ENCODE measurements around the gene LRRTM4. TPM values are rescaled to one million over a fixed set of nuclear protein-coding genes. Genes with fewer than 3 reads are reported as not detected.
"Not testable (repeated sequence)": the region's sequence is repeated elsewhere in the genome, so short reads cannot be mapped to it uniquely, and the experiment has no call there.

Gene LRRTM4
- total and polyA plus RNA-seq, 2 donors (not counting 1 experiment from before 2014, with no cell fraction given), result 0.05 TPM; not detected in 1

DNA sequence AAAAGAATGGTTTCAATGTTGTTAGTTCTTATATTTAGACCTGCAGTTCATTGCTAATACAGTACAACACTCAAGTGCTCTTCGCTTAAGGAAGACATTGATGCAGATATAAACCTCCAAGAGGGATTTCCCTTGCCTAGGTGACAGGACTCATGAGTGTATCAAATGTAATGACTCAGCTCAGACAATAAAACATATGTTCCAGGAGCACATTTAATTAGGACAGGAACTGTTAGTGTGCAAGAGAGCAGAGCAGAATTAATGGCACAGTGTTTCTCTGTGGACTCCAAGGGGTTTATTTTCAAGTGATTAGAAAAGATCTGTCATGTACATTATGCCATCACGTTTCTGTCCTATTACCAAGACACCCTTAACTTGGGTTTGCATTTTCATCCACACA is 375.0 kb downstream of the LRRTM4 start:
- H3K27me3 ChIP-seq (ENCODE audit: control insufficient read depth, insufficient read depth, low read length), result no peaks in the 10 kb centered on the region
- H3K27ac ChIP-seq (ENCODE audit: insufficient read depth, low read length), result no peak overlapping the region
- no peak overlapping the region for H3K9ac ChIP-seq (ENCODE audit: insufficient read depth, low read length)
- no peak overlapping the region for H2AFZ ChIP-seq (ENCODE audit: low read length)
- no peak for DNase-seq (ENCODE audit: low read depth in 2 of 2)
- H3K9me3 ChIP-seq (ENCODE audit: control insufficient read depth, insufficient read depth, low read depth, low read length), result no peaks in the 10 kb centered on the region
- H3K4me2 ChIP-seq (ENCODE audit: extremely low read depth, insufficient read depth, low read length), result no peak overlapping the region
- H4K20me1 ChIP-seq (ENCODE audit: control insufficient read depth, extremely low read depth, insufficient read depth, low read length), result no peaks in the 10 kb centered on the region
- H3K4me1 ChIP-seq (ENCODE audit: control insufficient read depth, extremely low read depth, insufficient read depth, low read length), result no peaks in the 10 kb centered on the region
- TF ChIP-seq, protein P1, sequence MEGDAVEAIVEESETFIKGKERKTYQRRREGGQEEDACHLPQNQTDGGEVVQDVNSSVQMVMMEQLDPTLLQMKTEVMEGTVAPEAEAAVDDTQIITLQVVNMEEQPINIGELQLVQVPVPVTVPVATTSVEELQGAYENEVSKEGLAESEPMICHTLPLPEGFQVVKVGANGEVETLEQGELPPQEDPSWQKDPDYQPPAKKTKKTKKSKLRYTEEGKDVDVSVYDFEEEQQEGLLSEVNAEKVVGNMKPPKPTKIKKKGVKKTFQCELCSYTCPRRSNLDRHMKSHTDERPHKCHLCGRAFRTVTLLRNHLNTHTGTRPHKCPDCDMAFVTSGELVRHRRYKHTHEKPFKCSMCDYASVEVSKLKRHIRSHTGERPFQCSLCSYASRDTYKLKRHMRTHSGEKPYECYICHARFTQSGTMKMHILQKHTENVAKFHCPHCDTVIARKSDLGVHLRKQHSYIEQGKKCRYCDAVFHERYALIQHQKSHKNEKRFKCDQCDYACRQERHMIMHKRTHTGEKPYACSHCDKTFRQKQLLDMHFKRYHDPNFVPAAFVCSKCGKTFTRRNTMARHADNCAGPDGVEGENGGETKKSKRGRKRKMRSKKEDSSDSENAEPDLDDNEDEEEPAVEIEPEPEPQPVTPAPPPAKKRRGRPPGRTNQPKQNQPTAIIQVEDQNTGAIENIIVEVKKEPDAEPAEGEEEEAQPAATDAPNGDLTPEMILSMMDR (conservative IDR thresholded peaks at IDR 0.05 in 1 of 2, IDR thresholded peaks at IDR 0.05 in 1 of 2; ENCODE audit: low read depth in 1 of 2, low read length in 2 of 2), result no peak
- no peak for TF ChIP-seq EZH2 (IDR thresholded peaks at IDR 0.05; ENCODE audit: low read length, missing control alignments)
- no peaks in the 10 kb centered on the region for H3K36me3 ChIP-seq (ENCODE audit: control insufficient read depth, insufficient read depth, low read length)
- H3K4me3 ChIP-seq (replicated peaks in 1 of 4; ENCODE audit: control extremely low read depth in 1 of 4, insufficient read depth in 1 of 4, low read depth in 3 of 4, low read length in 4 of 4), result no peak overlapping the region
- no peaks in the 10 kb centered on the region for H3K79me2 ChIP-seq (ENCODE audit: control insufficient read depth, insufficient read depth, low read length)

DNA sequence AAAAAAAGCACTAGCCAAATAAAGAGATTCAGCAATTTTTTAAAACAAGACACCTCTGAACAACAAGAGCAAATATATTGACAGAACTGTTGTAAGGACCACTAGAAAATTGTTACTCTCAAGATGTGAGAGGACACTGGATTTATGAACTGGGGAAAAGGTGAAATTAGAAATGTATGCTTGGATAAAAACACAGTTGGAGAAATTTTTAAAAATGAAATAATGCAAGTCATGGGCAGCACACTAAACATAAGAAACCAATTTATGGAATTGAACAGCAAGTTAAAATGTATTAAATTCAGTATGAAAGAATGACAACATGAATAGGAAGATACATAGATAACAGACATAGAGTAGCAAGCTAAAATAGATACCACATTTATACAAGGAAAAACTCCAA is 377.4 kb downstream of the LRRTM4 start:
- H3K9me3 ChIP-seq (ENCODE audit: control insufficient read depth, insufficient read depth, low read depth, low read length), result no peaks in the 10 kb centered on the region
- no peak overlapping the region for H2AFZ ChIP-seq (ENCODE audit: low read length)
- no peak overlapping the region for H3K4me2 ChIP-seq (ENCODE audit: extremely low read depth, insufficient read depth, low read length)
- TF ChIP-seq, protein P1 (conservative IDR thresholded peaks at IDR 0.05 in 1 of 2, IDR thresholded peaks at IDR 0.05 in 1 of 2; ENCODE audit: low read depth in 1 of 2, low read length in 2 of 2), result no peak
- no peak for TF ChIP-seq EZH2 (IDR thresholded peaks at IDR 0.05; ENCODE audit: low read length, missing control alignments)
- H3K36me3 ChIP-seq (ENCODE audit: control insufficient read depth, insufficient read depth, low read length), result no peaks in the 10 kb centered on the region
- DNase-seq (ENCODE audit: low read depth in 2 of 2), result no peak
- no peaks in the 10 kb centered on the region for H4K20me1 ChIP-seq (ENCODE audit: control insufficient read depth, extremely low read depth, insufficient read depth, low read length)
- H3K9ac ChIP-seq (ENCODE audit: insufficient read depth, low read length), result no peak overlapping the region
- no peaks in the 10 kb centered on the region for H3K4me1 ChIP-seq (ENCODE audit: control insufficient read depth, extremely low read depth, insufficient read depth, low read length)
- no peak overlapping the region for H3K27ac ChIP-seq (ENCODE audit: insufficient read depth, low read length)
- no peaks in the 10 kb centered on the region for H3K79me2 ChIP-seq (ENCODE audit: control insufficient read depth, insufficient read depth, low read length)
- no peak overlapping the region for H3K4me3 ChIP-seq (replicated peaks in 1 of 4; ENCODE audit: control extremely low read depth in 1 of 4, insufficient read depth in 1 of 4, low read depth in 3 of 4, low read length in 4 of 4)
- no peaks in the 10 kb centered on the region for H3K27me3 ChIP-seq (ENCODE audit: control insufficient read depth, insufficient read depth, low read length)

DNA sequence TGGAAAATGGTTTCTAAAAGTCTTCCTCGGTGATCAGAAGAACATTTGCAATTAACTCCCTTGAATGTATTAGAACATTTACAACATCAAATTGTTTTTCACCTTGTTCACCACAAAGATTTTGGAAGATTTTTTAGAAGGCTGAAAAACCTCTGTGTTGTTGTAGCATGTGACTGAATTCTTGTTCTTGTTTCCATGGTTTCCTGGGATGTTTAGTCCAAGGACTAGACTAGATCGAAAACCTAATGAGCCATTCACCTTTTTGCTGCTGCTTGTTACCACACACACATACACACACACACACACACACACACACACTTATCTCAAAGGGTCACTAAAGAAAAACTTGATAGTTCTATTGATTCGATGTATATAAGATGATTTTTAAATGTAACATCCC is 380.0 kb downstream of the LRRTM4 start:
- no peaks in the 10 kb centered on the region for H3K27me3 ChIP-seq (ENCODE audit: control insufficient read depth, insufficient read depth, low read length)
- DNase-seq (ENCODE audit: low read depth in 2 of 2), result no peak
- H3K27ac ChIP-seq (ENCODE audit: insufficient read depth, low read length), result no peak overlapping the region
- H3K36me3 ChIP-seq (ENCODE audit: control insufficient read depth, insufficient read depth, low read length), result no peaks in the 10 kb centered on the region
- TF ChIP-seq, protein P1 (conservative IDR thresholded peaks at IDR 0.05 in 1 of 2, IDR thresholded peaks at IDR 0.05 in 1 of 2; ENCODE audit: low read depth in 1 of 2, low read length in 2 of 2), result no peak
- no peak for TF ChIP-seq EZH2 (IDR thresholded peaks at IDR 0.05; ENCODE audit: low read length, missing control alignments)
- H2AFZ ChIP-seq (ENCODE audit: low read length), result no peak overlapping the region
- no peaks in the 10 kb centered on the region for H3K9me3 ChIP-seq (ENCODE audit: control insufficient read depth, insufficient read depth, low read depth, low read length)
- no peak overlapping the region for H3K4me3 ChIP-seq (replicated peaks in 1 of 4; ENCODE audit: control extremely low read depth in 1 of 4, insufficient read depth in 1 of 4, low read depth in 3 of 4, low read length in 4 of 4)
- H3K9ac ChIP-seq (ENCODE audit: insufficient read depth, low read length), result no peak overlapping the region
- H3K4me1 ChIP-seq (ENCODE audit: control insufficient read depth, extremely low read depth, insufficient read depth, low read length), result no peaks in the 10 kb centered on the region
- H3K4me2 ChIP-seq (ENCODE audit: extremely low read depth, insufficient read depth, low read length), result no peak overlapping the region
- H3K79me2 ChIP-seq (ENCODE audit: control insufficient read depth, insufficient read depth, low read length), result no peaks in the 10 kb centered on the region
- no peaks in the 10 kb centered on the region for H4K20me1 ChIP-seq (ENCODE audit: control insufficient read depth, extremely low read depth, insufficient read depth, low read length)

DNA sequence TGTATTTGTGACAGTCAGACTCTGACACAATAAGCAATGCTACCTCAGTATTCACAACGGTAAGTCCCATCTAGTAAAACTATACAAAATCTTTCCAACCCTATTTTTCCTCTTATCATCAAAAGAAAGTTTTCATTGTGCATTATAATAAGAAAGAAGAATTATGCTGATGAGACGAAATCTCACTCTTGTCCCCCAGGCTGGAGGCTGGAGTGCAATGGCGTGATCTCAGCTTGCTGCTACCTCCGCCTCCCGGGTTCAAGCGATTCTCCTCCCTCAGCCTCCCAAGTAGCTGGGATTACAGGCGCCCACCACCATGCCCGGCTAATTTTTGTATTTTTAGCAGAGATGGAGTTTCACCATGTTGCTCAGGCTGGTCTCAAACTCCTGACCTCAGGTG is 393.7 kb downstream of the LRRTM4 start:
- H3K27ac ChIP-seq (ENCODE audit: insufficient read depth, low read length); H3K4me3 ChIP-seq (replicated peaks in 1 of 4; ENCODE audit: control extremely low read depth in 1 of 4, insufficient read depth in 1 of 4, low read depth in 3 of 4, low read length in 4 of 4); H4K20me1 ChIP-seq (ENCODE audit: control insufficient read depth, extremely low read depth, insufficient read depth, low read length); H3K9me3 ChIP-seq (ENCODE audit: control insufficient read depth, insufficient read depth, low read depth, low read length); H3K9ac ChIP-seq (ENCODE audit: insufficient read depth, low read length); H3K27me3 ChIP-seq (ENCODE audit: control insufficient read depth, insufficient read depth, low read length); H2AFZ ChIP-seq (ENCODE audit: low read length); DNase-seq (ENCODE audit: low read depth in 2 of 2); H3K36me3 ChIP-seq (ENCODE audit: control insufficient read depth, insufficient read depth, low read length); H3K4me1 ChIP-seq (ENCODE audit: control insufficient read depth, extremely low read depth, insufficient read depth, low read length); H3K4me2 ChIP-seq (ENCODE audit: extremely low read depth, insufficient read depth, low read length); H3K79me2 ChIP-seq (ENCODE audit: control insufficient read depth, insufficient read depth, low read length): not testable (repeated sequence)
